A549 treated with AZD9567 at 1 μM for 4 hours (cell line): ENCODE results near the gene HOTAIR. TPM values are rescaled to one million over a fixed set of nuclear protein-coding genes. Genes with fewer than 3 reads are reported as not detected.

Experiments
- total RNA-seq: library from RNA; stranded (reverse); fragments of 200-300 nt; extraction: Qiagen RNA extraction; gene quantifications from 5 replicates; pipeline ENCODE4 v1.2.3, GENCODE V29; 2022; ENCODE audit not compliant: insufficient read depth

HOTAIR gene
- 0.14 to 0.20 TPM (median 0.19 TPM) in 3 of 5 replicates, not detected in the others for total RNA-seq

GRCh38 chr12:53974084-53975063 lies at the start of gene HOTAIR:
HOTAIR (minus strand) TSS chr12:53974954.

GRCh38 chr12:54000116-54001114 lies 25.7 kb upstream of the HOTAIR start, which contains the start of gene HOXC9:
HOXC9 (plus strand) TSS chr12:54000161; CDS start chr12:54000189, 28 bp downstream.

GRCh38 chr12:53984901-53985691 lies 10.3 kb upstream of the HOTAIR start, which contains the start of gene HOXC10:
HOXC10 (plus strand) TSS chr12:53985146; CDS start chr12:53985260, 114 bp downstream.

GRCh38 chr12:53972722-53973235 lies 2.0 kb downstream of the HOTAIR start, which contains the start of gene HOXC11:
HOXC11 (plus strand) TSS chr12:53973126; CDS start chr12:53973242, 116 bp downstream.

GRCh38 chr12:53954694-53955035 lies 20.1 kb downstream of the HOTAIR start, which contains the start of gene HOXC12:
HOXC12 (plus strand) TSS chr12:53954903; CDS start chr12:53954930, 27 bp downstream.

GRCh38 chr12:53938326-53939140 lies 36.2 kb downstream of the HOTAIR start, which contains the start of gene HOXC13:
HOXC13 (plus strand) TSS chr12:53938831; CDS start chr12:53938907, 76 bp downstream.

Other genes starting within 250 kb of the HOTAIR start
- 16.4 to 27.6 TPM (median 18.6 TPM) in 5 replicates for gene CALCOCO1, start 247.5 kb downstream of the HOTAIR start, total RNA-seq
- not detected in 5 replicates for gene CISTR, start 223.0 kb downstream of the HOTAIR start, total RNA-seq
- gene HOXC13, start 36.1 kb downstream of the HOTAIR start, total RNA-seq = 15.0 to 23.2 TPM (median 16.5 TPM) in 5 replicates
- gene HOXC12, start 20.1 kb downstream of the HOTAIR start, total RNA-seq = not detected in 5 replicates
- gene HOXC11, start 1.8 kb downstream of the HOTAIR start, total RNA-seq = 0.42 to 0.59 TPM (median 0.45 TPM) in 4 of 5 replicates, not detected in the other
- 1.9 to 4.5 TPM (median 2.5 TPM) in 5 replicates for gene HOXC10, start 10.2 kb upstream of the HOTAIR start, total RNA-seq
- 9.5 to 13.2 TPM (median 10.1 TPM) in 5 replicates for gene HOXC9, start 25.2 kb upstream of the HOTAIR start, total RNA-seq
- 3.3 to 4.6 TPM (median 4.0 TPM) in 5 replicates for gene HOXC8, start 34.0 kb upstream of the HOTAIR start, total RNA-seq
- gene HOXC6, start 53.5 kb upstream of the HOTAIR start, total RNA-seq = 3.5 to 6.6 TPM (median 3.8 TPM) in 5 replicates
- 0.29 to 0.58 TPM (median 0.43 TPM) in 4 of 5 replicates, not detected in the other for gene HOXC5, start 58.1 kb upstream of the HOTAIR start, total RNA-seq
- 2.0 to 4.9 TPM (median 2.8 TPM) in 5 replicates for gene HOXC4, start 78.9 kb upstream of the HOTAIR start, total RNA-seq
- gene SMUG1, start 214.0 kb upstream of the HOTAIR start, total RNA-seq = 26.7 to 33.7 TPM (median 31.2 TPM) in 5 replicates